ENCODE results near the gene OTOP3.

OTOP3 gene

GRCh38 chr17:74918906-74919305 lies 16.8 kb upstream of the OTOP3 start:
- DNase-seq, result peak; percentile 64

GRCh38 chr17:74919440-74920305 lies 16.0 kb upstream of the OTOP3 start:
- peak; percentile 30 for DNase-seq

- DNase-seq, result no peak
Observed at GRCh38 chr17:74920306-74920620, 15.4 kb upstream of the OTOP3 start.

- peak; percentile 22 for DNase-seq
Observed at GRCh38 chr17:74920642-74921025, 15.1 kb upstream of the OTOP3 start.

GRCh38 chr17:74921026-74921681 lies 14.5 kb upstream of the OTOP3 start:
- no peak for DNase-seq

- no peak for DNase-seq
Observed at GRCh38 chr17:74921769-74922168, 13.9 kb upstream of the OTOP3 start.

GRCh38 chr17:74922172-74922571 lies 13.5 kb upstream of the OTOP3 start:
- DNase-seq, result no peak

- peak; percentile 62 for DNase-seq
Observed at GRCh38 chr17:74922694-74923537, 12.8 kb upstream of the OTOP3 start, which contains the start of gene USH1G. Gene USH1G (minus strand): TSS chr17:74923255. CDS start chr17:74923073, 182 bp downstream.

GRCh38 chr17:74923538-74924249 lies 12.0 kb upstream of the OTOP3 start:
- DNase-seq, result peak; percentile 75

- peak; percentile 36 for DNase-seq
Observed at GRCh38 chr17:74924250-74924948, 11.3 kb upstream of the OTOP3 start, which contains the start of gene OTOP2. Gene OTOP2 (plus strand): TSS chr17:74924273. CDS start chr17:74924633, 360 bp downstream.

- no peak for DNase-seq
Observed at GRCh38 chr17:74925242-74925641, 10.5 kb upstream of the OTOP3 start.

GRCh38 chr17:74928786-74929185 lies 6.9 kb upstream of the OTOP3 start:
- no peak for DNase-seq

GRCh38 chr17:74930535-74931036 lies 5.1 kb upstream of the OTOP3 start:
- no peak for DNase-seq

GRCh38 chr17:74935048-74935447 lies 650 bp upstream of the OTOP3 start:
- peak; percentile 72 for DNase-seq

- DNase-seq, result no peak
Observed at GRCh38 chr17:74936470-74936799, 737 bp downstream of the OTOP3 start.

GRCh38 chr17:74937064-74938051 lies 1.7 kb downstream of the OTOP3 start:
- peak; percentile 56 for DNase-seq

- no peak for DNase-seq
Observed at GRCh38 chr17:74938194-74938950, 2.7 kb downstream of the OTOP3 start.

- DNase-seq, result no peak
Observed at GRCh38 chr17:74939534-74939933, 3.8 kb downstream of the OTOP3 start.

GRCh38 chr17:74941128-74941725 lies 5.5 kb downstream of the OTOP3 start:
- DNase-seq, result no peak

Measured in NCI-H82 (cell line).